B cell (primary cell): Measurements from ENCODE around the gene ZNF750.

Source experiments
- CTCF ChIP-seq: fragments of 200-600 bp; IDR thresholded peaks from one replicate; pipeline ENCODE4 v1.8.0; 2022; ENCODE audit warnings: antibody characterized with exemption, mild to moderate bottlenecking
- EZH2 ChIP-seq: IDR thresholded peaks from 2 replicates; pipeline ENCODE4 v1.6.1; 2012; ENCODE audit warnings: borderline replicate concordance, low read depth, mild to moderate bottlenecking, moderate library complexity, low read length; ENCODE audit not compliant: insufficient read depth, poor library complexity, severe bottlenecking

- TF ChIP-seq CTCF (no peak), EZH2 (no peak)
Observed at GRCh38 chr17:82872591-82873520, 33.0 kb upstream of the ZNF750 start.
